Epithelial cell of esophagus (primary cell): ENCODE measurements around the gene KCNIP1.

Experiments used
- DNase-seq: peaks from one replicate; pipeline ENCODE4 v3.0.0; 2010; ENCODE audit warnings: low read depth
- H3K4me3 ChIP-seq: 2 replicates; pipeline ENCODE4 v1.5.1; 2011; ENCODE audit warnings: mild to moderate bottlenecking, low read length, control low read depth
- CTCF ChIP-seq: IDR thresholded peaks from 2 replicates; pipeline ENCODE4 v1.5.1; 2011; ENCODE audit warnings: low read depth, mild to moderate bottlenecking, low read length, control low read depth, inconsistent platforms; ENCODE audit not compliant: insufficient read depth; ENCODE audit errors: missing control alignments

Gene KCNIP1

GRCh38 chr5:170639221-170639925, 135.6 kb downstream of the KCNIP1 start:
- H3K4me3 ChIP-seq = no peak overlapping the region
- no peak for DNase-seq
- TF ChIP-seq CTCF = no peak

- H3K4me3 ChIP-seq = no peak overlapping the region
- no peak for DNase-seq
- no peak for TF ChIP-seq CTCF
These were observed 137.1 kb downstream of the KCNIP1 start for GRCh38 chr5:170640731-170641588.

- no peak for DNase-seq
- TF ChIP-seq CTCF = no peak
- no peak overlapping the region for H3K4me3 ChIP-seq
These were observed 137.8 kb downstream of the KCNIP1 start for GRCh38 chr5:170641589-170642031.

GRCh38 chr5:170642066-170642735, 138.4 kb downstream of the KCNIP1 start:
- no peak for DNase-seq

GRCh38 chr5:170642776-170643436, 139.1 kb downstream of the KCNIP1 start:
- TF ChIP-seq CTCF = no peak
- no peak for DNase-seq
- H3K4me3 ChIP-seq = no peak overlapping the region

More at GRCh38 chr5:170642066-170642735, 138.4 kb downstream of the KCNIP1 start:
- TF ChIP-seq CTCF = no peak
- H3K4me3 ChIP-seq = no peak overlapping the region

- TF ChIP-seq CTCF = no peak
- no peak for DNase-seq
- no peak overlapping the region for H3K4me3 ChIP-seq
These were observed 139.8 kb downstream of the KCNIP1 start for GRCh38 chr5:170643591-170643990.
